AG04449 (cell line): Measurements from ENCODE around the gene PIEZO2.

Experiments
- CTCF ChIA-PET: fragments of 350-600 bp; formaldehyde crosslinking; extraction: SDS; loops from one replicate; lab custom pipeline; 2021; ENCODE audit warnings: antibody characterized with exemption; lab: Yijun Ruan, JAX
- POLR2A ChIA-PET: fragments of 400-600, 350-600 bp; formaldehyde crosslinking; extraction: SDS; loops from one replicate; lab custom pipeline; 2020; ENCODE audit warnings: antibody characterized with exemption, inconsistent platforms; lab: Yijun Ruan, JAX
- DNase-seq: peaks from one replicate; pipeline ENCODE4 v3.0.0-alpha.2; 2010; ENCODE audit warnings: low read depth, low spot score
- H3K4me3 ChIP-seq: 2 replicates; pipeline ENCODE4 v1.5.1; 2011; ENCODE audit warnings: low read depth, mild to moderate bottlenecking, control low read depth, low read length
- CTCF ChIP-seq: IDR thresholded peaks from one replicate; pipeline ENCODE4 v1.5.1; 2011; ENCODE audit warnings: mild to moderate bottlenecking, moderate library complexity, low read length, control low read depth, inconsistent platforms; ENCODE audit not compliant: insufficient read depth; ENCODE audit errors: missing control alignments

Gene PIEZO2

GRCh38 chr18:10745971-10746370 lies 403.4 kb downstream of the PIEZO2 start:
- CTCF ChIA-PET, result no interaction called here
- no peak for TF ChIP-seq CTCF

GRCh38 chr18:10745219-10745618 lies 404.1 kb downstream of the PIEZO2 start:
- no peak for TF ChIP-seq CTCF
- POLR2A ChIA-PET, result no interaction called here
- DNase-seq, result no peak
- CTCF ChIA-PET, result no interaction called here
- no peak overlapping the region for H3K4me3 ChIP-seq

More at GRCh38 chr18:10745971-10746370, 403.4 kb downstream of the PIEZO2 start:
- DNase-seq, result no peak
- H3K4me3 ChIP-seq, result no peak overlapping the region
- POLR2A ChIA-PET, result no interaction called here

GRCh38 chr18:10743766-10744165 lies 405.6 kb downstream of the PIEZO2 start:
- no peak for DNase-seq
- POLR2A ChIA-PET, result no interaction called here
- TF ChIP-seq CTCF, result no peak
- H3K4me3 ChIP-seq, result no peak overlapping the region
- CTCF ChIA-PET, result no interaction called here

GRCh38 chr18:10739152-10739551 lies 410.2 kb downstream of the PIEZO2 start:
- CTCF ChIA-PET, result no interaction called here
- TF ChIP-seq CTCF, result no peak
- no peak for DNase-seq
- POLR2A ChIA-PET, result no interaction called here
- H3K4me3 ChIP-seq, result no peak overlapping the region

- DNase-seq, result no peak
- POLR2A ChIA-PET, result no interaction called here
- CTCF ChIA-PET, result no interaction called here
- no peak for TF ChIP-seq CTCF
- no peak overlapping the region for H3K4me3 ChIP-seq
Measured at GRCh38 chr18:10736984-10737383, 412.4 kb downstream of the PIEZO2 start.

- no peak for TF ChIP-seq CTCF
- ChIA-PET CTCF (no interaction called here), POLR2A (no interaction called here)
Measured at GRCh38 chr18:10732990-10733389, 416.4 kb downstream of the PIEZO2 start.

GRCh38 chr18:10727477-10727876 lies 421.9 kb downstream of the PIEZO2 start:
- ChIA-PET POLR2A (no interaction called here), CTCF (no interaction called here)
- TF ChIP-seq CTCF, result no peak
- no peak overlapping the region for H3K4me3 ChIP-seq
- DNase-seq, result no peak

More at GRCh38 chr18:10732990-10733389, 416.4 kb downstream of the PIEZO2 start:
- no peak overlapping the region for H3K4me3 ChIP-seq
- DNase-seq, result no peak
